Astrocyte (in vitro differentiated cells and primary cell): ENCODE data around the gene LRRC55. TPM values are rescaled to one million over a fixed set of nuclear protein-coding genes. Genes with fewer than 3 reads are reported as not detected.

ENCODE experiments used
- DNase-seq: peaks from one replicate; pipeline ENCODE4 v3.0.0-alpha.2; 2010; ENCODE audit warnings: low read depth
- FAIRE-seq: peaks from 2 replicates; lab custom pipeline; 2011; peaks lifted over from hg19 to GRCh38; lab: Jason Lieb, UNC
- H2AFZ ChIP-seq: 2 replicates; pipeline ENCODE4 v1.6.0; 2012; ENCODE audit warnings: low read depth, low read length, inconsistent platforms
- H3K27ac ChIP-seq: 2 replicates; pipeline ENCODE4 v1.5.1; 2011; ENCODE audit warnings: low read depth, low read length, inconsistent platforms
- H3K27me3 ChIP-seq: 2 replicates; pipeline ENCODE4 v1.6.0; 2011; ENCODE audit warnings: low read length, inconsistent platforms; ENCODE audit not compliant: insufficient read depth
- H3K36me3 ChIP-seq: 2 replicates; pipeline ENCODE4 v1.5.1; 2011; ENCODE audit warnings: low read length, inconsistent platforms; ENCODE audit not compliant: insufficient read depth
- H3K4me1 ChIP-seq: 2 replicates; pipeline ENCODE4 v1.5.1; 2011; ENCODE audit warnings: low read length, inconsistent platforms; ENCODE audit not compliant: insufficient read depth
- H3K4me2 ChIP-seq: 2 replicates; pipeline ENCODE4 v1.6.0; 2012; ENCODE audit warnings: low read length, inconsistent platforms
- H3K4me3 ChIP-seq: 2 replicates; pipeline ENCODE4 v1.5.1; 2011; ENCODE audit warnings: low read depth, mild to moderate bottlenecking, low read length, inconsistent platforms; ENCODE audit not compliant: insufficient read depth
- H3K79me2 ChIP-seq: 2 replicates; pipeline ENCODE4 v1.6.0; 2012; ENCODE audit warnings: mild to moderate bottlenecking, low read length, inconsistent platforms; ENCODE audit not compliant: insufficient read depth
- H3K9ac ChIP-seq: 2 replicates; pipeline ENCODE4 v1.6.0; 2012; ENCODE audit warnings: mild to moderate bottlenecking, low read length, inconsistent platforms
- H3K9me3 ChIP-seq: 2 replicates; pipeline ENCODE4 v1.5.1; 2012; ENCODE audit warnings: low read depth, mild to moderate bottlenecking, low read length, inconsistent platforms; ENCODE audit not compliant: insufficient read depth
- H4K20me1 ChIP-seq: 2 replicates; pipeline ENCODE4 v1.6.0; 2012; ENCODE audit warnings: low read length, inconsistent platforms; ENCODE audit not compliant: insufficient read depth
- H3K27ac Mint-ChIP-seq: one replicate; pipeline ENCODE4 v1.8.0; 2021; ENCODE audit warnings: mild to moderate bottlenecking, mixed read lengths; ENCODE audit not compliant: unreplicated experiment
- H3K27me3 Mint-ChIP-seq: one replicate; pipeline ENCODE4 v1.8.0; 2021; ENCODE audit warnings: low read depth, mixed read lengths; ENCODE audit not compliant: unreplicated experiment
- H3K36me3 Mint-ChIP-seq: one replicate; pipeline ENCODE4 v1.8.0; 2021; ENCODE audit warnings: low read depth, mixed read lengths; ENCODE audit not compliant: unreplicated experiment
- H3K4me1 Mint-ChIP-seq: one replicate; pipeline ENCODE4 v1.8.0; 2021; ENCODE audit warnings: low read depth, mixed read lengths; ENCODE audit not compliant: unreplicated experiment
- H3K4me3 Mint-ChIP-seq: one replicate; pipeline ENCODE4 v1.8.0; 2021; ENCODE audit warnings: mild to moderate bottlenecking, moderate library complexity, mixed read lengths; ENCODE audit not compliant: unreplicated experiment
- H3K9me3 Mint-ChIP-seq: one replicate; pipeline ENCODE4 v1.8.0; 2021; ENCODE audit warnings: mild to moderate bottlenecking, mixed read lengths; ENCODE audit not compliant: unreplicated experiment
- CTCF ChIP-seq: IDR thresholded peaks from 2 replicates; pipeline ENCODE4 v1.5.1; 2011; ENCODE audit warnings: low read depth, mild to moderate bottlenecking, inconsistent platforms, low read length, moderate library complexity; ENCODE audit not compliant: insufficient read depth
- EZH2 ChIP-seq: IDR thresholded peaks from 2 replicates; pipeline ENCODE4 v1.6.1; 2012; ENCODE audit warnings: mild to moderate bottlenecking, low read length, inconsistent platforms; ENCODE audit not compliant: insufficient read depth
- total RNA-seq: library from RNA; stranded (reverse); gene quantifications from 2 replicates; pipeline ENCODE4 v1.2.1, GENCODE V29; 2021

LRRC55 gene
- total RNA-seq, 1 donor from 2014 or later, result not detected

- H3K4me3 Mint-ChIP-seq, result no peak overlapping the region
- Histone ChIP-seq H4K20me1 (no peaks in the 10 kb centered on the region), H2AFZ (peak overlapping the region; percentile 29), H3K4me1 (peaks cover 16% of the 10 kb centered on the region), H3K9me3 (no peaks in the 10 kb centered on the region), H3K27me3 (no peaks in the 10 kb centered on the region), H3K4me3 (no peak overlapping the region), H3K27ac (no peak overlapping the region), H3K4me2 (peak overlapping the region; percentile 74), H3K79me2 (no peaks in the 10 kb centered on the region), H3K9ac (peak overlapping the region; percentile 15), H3K36me3 (no peaks in the 10 kb centered on the region)
- peaks cover 13% of the 10 kb centered on the region for H3K4me1 Mint-ChIP-seq
- no peak for TF ChIP-seq EZH2
- no peak for TF ChIP-seq CTCF
- H3K9me3 Mint-ChIP-seq, result peaks cover 2% of the 10 kb centered on the region
- no peaks in the 10 kb centered on the region for H3K36me3 Mint-ChIP-seq
- FAIRE-seq, result no peak
- DNase-seq, result peak; percentile 52
- no peak overlapping the region for H3K27ac Mint-ChIP-seq
- peaks cover 2% of the 10 kb centered on the region for H3K27me3 Mint-ChIP-seq
Measured at GRCh38 chr11:57214098-57214417, 32.3 kb downstream of the LRRC55 start.

- TF ChIP-seq EZH2 (no peak), CTCF (no peak)
- Histone ChIP-seq H2AFZ (peak overlapping the region; percentile 29), H3K9ac (no peak overlapping the region), H3K9me3 (no peaks in the 10 kb centered on the region), H3K4me1 (peaks cover 16% of the 10 kb centered on the region), H3K36me3 (no peaks in the 10 kb centered on the region), H3K27ac (no peak overlapping the region), H3K4me3 (peak overlapping the region; percentile 34), H3K4me2 (peak overlapping the region; percentile 74), H3K79me2 (no peaks in the 10 kb centered on the region), H4K20me1 (no peaks in the 10 kb centered on the region), H3K27me3 (no peaks in the 10 kb centered on the region)
- DNase-seq (peak; percentile 85), FAIRE-seq (peak; percentile 75)
- Mint-ChIP-seq H3K27ac (peak overlapping the region; percentile 84), H3K4me3 (no peak overlapping the region), H3K4me1 (peaks cover 13% of the 10 kb centered on the region), H3K9me3 (peaks cover 2% of the 10 kb centered on the region), H3K27me3 (no peaks in the 10 kb centered on the region), H3K36me3 (no peaks in the 10 kb centered on the region)
Measured at GRCh38 chr11:57214494-57214893, 32.7 kb downstream of the LRRC55 start.

- H3K4me1 ChIP-seq, result peaks cover 16% of the 10 kb centered on the region
- Mint-ChIP-seq H3K4me3 (no peak overlapping the region), H3K27me3 (no peaks in the 10 kb centered on the region), H3K27ac (no peak overlapping the region), H3K4me1 (peaks cover 3% of the 10 kb centered on the region), H3K9me3 (peaks cover 2% of the 10 kb centered on the region), H3K36me3 (no peaks in the 10 kb centered on the region)
- H3K79me2 ChIP-seq, result no peaks in the 10 kb centered on the region
- no peak overlapping the region for H2AFZ ChIP-seq
- H4K20me1 ChIP-seq, result no peaks in the 10 kb centered on the region
- H3K27me3 ChIP-seq, result no peaks in the 10 kb centered on the region
- no peak for DNase-seq
- no peak for FAIRE-seq
- H3K9ac ChIP-seq, result no peak overlapping the region
- H3K9me3 ChIP-seq, result no peaks in the 10 kb centered on the region
- no peak overlapping the region for H3K27ac ChIP-seq
- TF ChIP-seq CTCF (no peak), EZH2 (no peak)
- H3K4me2 ChIP-seq, result no peak overlapping the region
- no peak overlapping the region for H3K4me3 ChIP-seq
- H3K36me3 ChIP-seq, result no peaks in the 10 kb centered on the region
Measured at GRCh38 chr11:57216463-57216862, 34.7 kb downstream of the LRRC55 start.
